D341Med (cell line): ENCODE results near the gene FNDC7.
"Not testable (repeated sequence)": the region's sequence is repeated elsewhere in the genome, so short reads cannot be mapped to it uniquely, and the experiment has no call there.

Experiments
- DNase-seq: peaks from one replicate; pipeline ENCODE4 v3.0.0; 2012; ENCODE audit warnings: low spot score

The FNDC7 gene

DNA sequence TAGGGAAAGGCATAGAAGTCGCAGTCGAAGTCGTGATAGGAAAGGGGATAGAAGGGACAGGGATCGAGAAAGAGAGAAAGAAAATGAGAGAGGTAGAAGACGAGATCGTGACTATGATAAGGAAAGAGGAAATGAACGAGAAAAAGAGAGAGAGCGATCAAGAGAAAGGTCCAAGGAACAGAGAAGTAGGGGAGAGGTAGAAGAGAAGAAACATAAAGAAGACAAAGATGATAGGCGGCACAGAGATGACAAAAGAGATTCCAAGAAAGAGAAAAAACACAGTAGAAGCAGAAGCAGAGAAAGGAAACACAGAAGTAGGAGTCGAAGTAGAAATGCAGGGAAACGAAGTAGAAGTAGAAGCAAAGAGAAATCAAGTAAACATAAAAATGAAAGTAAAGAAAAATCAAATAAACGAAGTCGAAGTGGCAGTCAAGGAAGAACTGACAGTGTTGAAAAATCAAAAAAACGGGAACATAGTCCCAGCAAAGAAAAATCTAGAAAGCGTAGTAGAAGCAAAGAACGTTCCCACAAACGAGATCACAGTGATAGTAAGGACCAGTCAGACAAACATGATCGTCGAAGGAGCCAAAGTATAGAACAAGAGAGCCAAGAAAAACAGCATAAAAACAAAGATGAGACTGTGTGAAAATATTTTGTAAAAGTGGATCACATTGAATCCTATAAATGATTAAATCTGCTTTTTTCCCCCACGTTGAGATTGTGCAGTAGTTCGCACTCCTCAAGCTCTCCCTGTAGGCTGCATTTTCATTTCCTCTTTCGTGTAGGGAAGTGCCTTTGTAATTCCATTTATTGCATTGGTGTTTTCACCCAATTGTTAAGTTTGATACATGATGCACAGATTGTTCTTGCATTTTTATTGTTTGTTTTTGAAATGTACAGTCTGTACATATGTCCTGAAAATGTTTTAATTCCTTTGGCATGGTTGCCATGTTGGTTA lies 13.1 kb upstream of the FNDC7 start:
- DNase-seq: no peak

DNA sequence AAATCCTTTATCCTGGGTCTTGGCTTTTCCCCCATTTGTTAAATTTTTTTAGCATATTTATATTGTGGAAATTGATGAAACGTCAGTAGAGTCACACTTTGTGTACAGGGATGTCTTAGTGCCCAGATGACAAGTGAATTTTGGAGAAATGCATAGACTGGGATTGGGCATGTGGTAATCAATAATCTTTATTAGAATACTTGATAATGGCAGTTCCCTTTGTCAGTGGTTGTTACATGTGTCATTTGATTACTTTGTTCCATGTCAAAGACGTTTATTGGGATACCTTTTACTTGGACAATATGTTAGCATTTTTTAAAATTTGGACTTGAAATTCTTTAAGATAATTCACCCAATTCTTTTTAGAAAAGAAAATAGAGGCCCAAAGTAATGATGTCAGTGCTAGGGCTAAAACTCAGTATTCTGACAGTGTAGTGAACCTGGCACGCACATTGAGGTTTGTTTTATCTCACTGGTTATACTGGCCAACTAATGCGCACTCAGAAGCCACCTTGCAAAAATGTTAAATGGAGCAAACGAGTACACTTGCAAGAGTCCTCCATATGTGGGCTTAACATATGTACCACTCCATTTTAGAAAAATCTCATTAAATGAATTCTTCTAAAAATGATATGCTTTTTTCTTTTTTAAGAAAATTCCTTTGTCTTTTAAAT lies 11.4 kb upstream of the FNDC7 start:
- no peak for DNase-seq

DNA sequence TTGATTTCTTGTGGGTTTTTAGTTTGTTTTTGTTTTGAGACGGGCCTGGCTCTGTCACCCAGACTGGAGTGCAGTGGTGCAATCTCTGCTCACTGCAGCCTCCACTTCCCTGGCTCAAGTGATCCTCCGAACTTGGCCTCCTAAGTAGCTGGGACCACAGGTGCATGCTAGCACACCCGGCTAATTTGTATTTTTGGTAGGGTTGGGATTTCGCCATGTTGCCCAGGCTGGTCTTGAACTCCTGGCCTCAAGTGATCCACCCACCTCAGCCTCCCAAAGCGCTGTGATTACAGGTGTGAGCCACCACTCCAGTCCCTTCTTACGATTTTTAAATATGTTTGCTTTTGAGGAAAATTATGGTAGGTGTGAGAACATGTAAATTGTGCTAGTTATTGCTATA lies 10.6 kb upstream of the FNDC7 start:
- not testable (repeated sequence) for DNase-seq

DNA sequence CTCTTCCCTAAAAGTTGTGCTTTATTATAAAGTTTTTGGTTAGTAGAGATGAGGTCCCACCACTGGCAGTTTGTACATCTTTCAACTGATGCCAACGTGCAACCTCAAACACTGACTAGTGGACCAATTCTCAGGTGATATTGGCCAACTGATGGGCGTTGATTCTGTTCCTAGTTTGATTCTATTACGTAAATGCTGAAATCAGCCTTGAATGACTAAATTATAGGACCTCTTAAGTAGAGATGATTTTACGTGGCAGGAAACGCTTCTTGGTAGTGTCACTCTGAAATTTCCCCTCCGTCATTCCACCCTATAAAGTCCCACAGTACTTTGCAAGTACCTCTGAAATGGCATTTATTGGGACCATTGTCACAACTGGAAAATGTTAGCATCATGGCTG lies 8.8 kb upstream of the FNDC7 start:
- DNase-seq: no peak

DNA sequence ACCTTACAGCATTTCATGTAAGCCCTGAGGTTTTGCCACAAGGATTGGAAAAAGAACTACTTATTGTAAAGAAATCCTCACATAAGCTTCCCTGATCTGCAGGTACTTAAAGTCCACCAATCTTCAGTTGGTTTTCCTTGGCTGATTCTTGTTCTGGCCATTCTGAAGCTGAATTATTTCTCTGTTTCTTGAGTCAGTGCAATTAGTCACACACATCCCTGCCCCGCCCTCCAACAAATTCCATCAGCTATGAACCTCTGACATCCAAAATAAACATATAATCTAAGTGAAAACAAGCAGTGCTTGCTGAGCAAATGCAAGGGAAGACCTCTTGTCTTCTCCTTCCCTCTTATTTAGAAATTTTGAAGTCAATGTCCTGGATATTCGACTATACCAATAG lies 8.2 kb upstream of the FNDC7 start:
- no peak for DNase-seq

DNA sequence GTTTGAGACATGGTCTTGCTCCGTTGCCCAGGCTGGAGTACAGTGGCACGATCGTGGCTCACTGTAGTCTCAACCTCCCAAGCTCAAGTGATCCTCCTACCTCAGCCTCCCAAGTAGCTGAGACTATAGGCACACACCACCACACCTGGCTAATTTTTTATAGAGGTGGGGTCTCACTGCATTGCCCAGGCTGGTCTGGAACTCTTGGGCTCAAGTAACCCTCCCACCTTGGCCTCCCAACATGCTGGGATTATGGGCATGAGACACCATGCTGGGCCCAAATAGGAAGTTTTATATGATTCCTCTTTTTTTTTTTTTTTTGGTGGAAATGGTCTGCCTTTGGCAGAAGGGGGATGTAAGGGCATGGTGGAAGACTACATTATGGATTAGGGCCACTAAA lies 6.1 kb upstream of the FNDC7 start:
- DNase-seq: no peak

DNA sequence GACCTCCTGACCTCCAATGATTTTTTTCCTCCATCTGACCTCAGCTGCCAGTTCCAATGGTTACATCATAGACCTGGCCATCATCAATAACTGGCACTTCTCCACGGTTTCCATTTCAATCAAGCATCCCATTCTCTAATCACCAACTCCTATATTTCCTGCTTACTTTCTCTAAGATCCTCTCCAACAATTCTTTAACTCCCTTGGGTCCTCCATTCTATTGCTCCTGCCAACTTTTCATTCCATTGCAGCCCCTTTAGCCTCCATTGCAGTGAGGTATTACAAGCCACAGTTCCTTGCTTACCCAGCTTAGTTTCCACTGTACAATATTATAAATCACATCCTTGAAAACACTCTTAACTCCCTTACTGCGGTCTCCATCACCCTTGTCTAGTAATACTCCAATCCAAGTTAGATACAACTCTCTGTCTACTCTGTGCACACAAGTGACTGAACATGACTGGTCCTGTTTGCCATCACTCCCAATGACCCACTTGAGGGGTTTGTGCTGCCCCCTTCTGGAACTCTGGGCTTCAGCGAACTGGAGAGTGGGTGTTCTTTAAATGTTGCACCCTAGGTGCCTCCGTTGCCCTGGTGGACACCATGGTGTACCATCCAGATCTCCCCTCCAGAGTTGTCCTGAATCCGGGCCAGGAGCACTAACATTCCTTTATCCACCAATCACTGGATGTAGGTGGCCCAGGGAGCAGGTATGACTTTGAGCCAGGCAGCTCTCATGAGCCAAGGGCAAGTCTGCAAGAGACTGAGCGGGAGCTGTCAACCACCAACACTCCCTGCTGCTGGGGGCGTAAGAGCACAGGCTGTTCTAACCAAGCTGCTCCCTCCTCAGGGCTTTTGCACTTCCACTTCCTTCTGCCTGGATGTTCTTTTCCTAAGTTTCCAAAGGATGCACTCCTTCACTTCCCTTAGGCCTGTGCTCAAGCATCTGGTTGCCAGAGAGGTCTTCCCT lies 3.7 kb upstream of the FNDC7 start:
- DNase-seq: peak; percentile 29

DNA sequence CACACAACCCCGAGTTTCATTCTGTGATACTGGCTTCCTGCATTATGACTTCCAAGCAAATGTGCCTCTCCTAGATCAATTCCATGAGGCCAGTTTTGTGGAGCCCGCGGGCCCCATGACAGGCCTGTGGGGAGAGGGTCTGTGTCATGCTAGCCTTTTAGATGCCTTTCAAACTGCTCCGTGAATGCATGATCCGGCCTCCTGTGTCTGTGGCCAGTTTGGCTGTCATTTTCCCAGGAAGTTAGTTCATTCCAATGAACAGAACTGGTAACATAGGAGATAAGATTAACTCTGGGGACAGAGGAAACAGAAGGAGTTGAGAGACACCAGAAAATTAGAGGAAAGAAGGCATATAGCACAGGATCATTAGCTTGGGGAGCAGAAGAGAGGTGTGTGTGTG lies 3.2 kb downstream of the FNDC7 start:
- no peak for DNase-seq

DNA sequence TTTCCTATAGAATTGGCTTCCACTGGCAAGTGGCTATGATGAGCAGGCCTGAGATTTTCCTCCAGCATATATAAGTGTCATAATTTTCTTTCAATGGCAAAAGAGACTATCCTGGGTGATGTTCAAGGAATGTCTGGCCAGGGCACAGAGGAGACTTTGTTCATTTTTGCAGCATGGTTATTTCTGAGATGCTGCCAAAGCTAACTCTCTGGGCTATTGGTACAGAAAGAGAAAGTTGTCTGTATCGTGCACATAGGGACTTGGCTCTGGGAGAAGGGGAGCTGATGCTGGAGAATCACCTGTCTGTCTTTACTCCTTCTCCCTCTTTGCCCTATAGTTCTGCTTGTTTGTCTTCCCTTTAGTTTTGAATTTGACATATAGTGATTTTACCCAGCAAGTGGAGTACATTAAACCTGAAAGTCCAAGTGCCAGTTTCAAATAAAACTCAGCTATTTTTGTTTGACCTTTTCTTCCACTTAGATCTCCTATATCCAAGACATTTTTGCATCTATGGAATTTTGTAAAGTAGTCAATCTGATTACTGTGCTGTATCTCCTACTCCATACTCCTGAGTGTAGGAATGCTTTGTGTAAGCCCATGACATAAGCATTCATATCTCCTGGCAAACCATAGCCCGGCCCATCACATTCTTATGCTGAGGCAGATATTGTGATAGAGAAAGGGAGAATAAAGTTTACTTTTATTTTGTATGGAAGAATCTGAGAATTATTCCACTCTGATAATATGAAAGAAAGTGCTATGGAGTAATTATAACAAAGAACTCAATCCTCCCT lies 3.9 kb downstream of the FNDC7 start:
- no peak for DNase-seq

DNA sequence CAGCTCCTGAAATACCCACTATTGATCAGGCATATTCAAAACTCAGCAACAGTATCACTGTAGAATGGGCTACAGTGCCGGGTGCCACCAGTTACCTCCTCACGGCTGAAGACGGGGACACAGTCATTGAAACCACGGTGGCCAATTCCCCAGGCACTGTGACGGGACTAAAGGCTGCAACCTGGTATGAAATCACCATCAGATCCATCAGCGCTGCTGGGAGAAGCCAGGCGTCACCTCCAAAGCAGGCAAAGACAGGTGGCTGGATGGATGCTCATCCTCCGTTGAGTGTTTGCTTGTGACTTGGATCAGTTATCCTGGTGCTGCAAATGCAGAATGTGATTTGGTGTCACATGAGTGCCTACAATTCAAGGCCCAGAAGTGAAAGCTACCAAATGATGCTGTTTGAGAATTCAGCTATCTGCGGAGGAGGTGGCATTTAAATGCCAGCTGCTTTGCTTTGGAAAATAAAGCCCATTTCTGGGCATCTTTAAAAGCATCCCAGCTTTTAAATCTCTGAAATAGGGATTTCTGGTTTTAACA lies 5.1 kb downstream of the FNDC7 start:
- no peak for DNase-seq

DNA sequence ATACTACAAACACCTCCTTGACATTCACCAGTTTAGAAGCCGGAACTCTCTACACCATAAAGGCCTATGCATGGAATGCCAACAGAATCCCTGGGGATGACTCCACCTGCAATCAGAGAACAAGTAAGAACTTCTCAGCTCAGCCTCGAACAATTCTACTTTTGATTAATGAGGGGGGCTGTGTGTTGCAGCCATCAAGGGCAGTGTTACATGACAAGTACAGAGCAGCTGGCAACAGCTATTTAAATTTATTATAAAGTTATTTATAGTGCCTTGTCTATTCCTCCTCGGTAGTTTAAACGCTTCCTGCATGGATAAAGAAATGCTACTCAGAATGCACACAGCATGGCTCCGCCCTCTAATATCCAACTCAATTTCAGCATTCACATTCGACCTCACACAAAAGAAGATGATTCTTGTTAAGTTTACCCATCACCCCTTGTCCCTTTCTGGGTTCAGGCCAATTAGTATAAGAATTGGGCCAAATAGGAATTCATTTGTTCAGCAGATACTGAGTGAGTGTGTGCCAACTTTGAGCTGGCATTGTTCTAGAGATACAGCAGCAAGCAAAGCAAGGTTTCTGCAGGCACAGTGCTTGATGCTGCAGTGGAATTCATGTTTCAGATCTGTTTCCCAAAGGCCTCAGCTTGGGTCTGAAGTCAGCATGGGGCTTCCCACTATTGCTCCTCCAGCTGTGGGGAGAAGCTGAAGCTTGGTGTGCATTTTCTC lies 6.4 kb downstream of the FNDC7 start:
- no peak for DNase-seq

DNA sequence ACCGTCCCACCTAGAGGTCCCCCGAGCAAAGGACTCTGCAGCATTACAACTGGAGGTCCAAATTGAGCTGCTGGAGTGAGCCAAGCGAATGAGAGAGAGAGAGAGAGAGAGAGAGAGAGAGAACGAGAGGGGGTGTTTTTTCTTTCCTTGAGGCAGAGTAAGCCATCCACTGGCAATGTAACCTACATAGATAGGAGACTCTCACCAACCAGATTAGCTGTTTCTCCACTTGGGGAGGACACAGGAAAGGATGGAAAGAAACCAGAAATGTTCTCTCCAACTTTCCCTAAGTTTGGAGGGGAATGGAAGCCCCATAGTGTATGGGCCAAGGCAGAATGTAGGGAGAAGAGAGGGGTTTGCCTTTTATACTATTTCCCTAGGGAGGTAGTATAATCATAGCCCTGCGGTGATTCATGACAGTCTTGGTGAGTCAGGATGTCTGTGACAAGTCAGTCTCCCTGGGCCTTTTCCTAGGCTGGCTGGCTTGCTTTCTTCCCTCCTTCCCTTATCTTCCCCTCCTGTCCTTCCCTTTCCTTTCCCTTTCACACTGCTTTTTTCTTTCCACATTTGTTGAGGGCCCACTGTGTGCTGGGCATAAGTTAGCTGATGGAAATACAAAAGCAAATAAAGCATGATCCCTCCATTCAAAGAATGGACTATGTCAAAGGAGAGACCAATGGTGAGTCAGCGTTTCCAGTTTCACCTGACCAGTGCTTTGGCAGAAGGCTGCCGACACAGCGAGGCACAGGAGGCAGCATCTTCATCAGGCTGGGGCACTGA lies 7.1 kb downstream of the FNDC7 start:
- no peak for DNase-seq

DNA sequence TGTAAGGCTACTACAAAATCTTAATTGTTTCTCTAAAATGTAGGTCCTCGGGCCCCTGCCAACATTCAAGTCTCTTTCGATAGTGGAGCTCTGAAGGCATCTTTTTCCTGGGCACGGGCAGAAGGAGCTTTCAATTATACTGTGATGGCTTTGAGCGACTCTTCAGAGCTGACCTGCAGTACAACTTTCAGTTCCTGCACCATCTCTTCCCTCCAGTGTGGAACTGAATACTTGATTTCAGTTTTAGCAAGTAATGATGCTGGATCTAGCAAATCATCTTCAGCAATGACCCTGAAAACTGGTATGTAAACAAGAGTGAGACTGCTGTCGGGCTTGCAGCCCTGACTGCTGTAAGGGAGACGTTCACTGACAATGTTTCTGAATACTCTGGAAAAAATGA lies 9.6 kb downstream of the FNDC7 start:
- no peak for DNase-seq

DNA sequence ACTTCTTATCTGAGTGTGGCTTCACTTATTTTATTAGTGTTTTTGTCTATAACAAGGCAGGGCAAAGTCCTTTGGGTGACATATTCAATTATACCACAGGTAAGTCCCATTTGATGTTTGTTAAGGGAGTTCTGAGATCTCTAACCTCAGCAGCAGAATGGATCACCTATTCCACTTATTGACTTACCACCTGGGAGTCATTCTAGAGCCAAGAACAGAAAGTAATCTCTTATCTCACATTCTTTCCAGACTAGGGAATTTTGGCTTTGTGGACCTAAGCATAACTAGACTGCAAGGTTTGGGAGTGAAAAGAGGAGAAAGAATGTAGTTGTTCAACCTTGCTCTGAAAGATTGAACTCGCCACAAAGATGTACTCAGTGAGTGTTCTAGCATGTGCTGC lies 13.2 kb downstream of the FNDC7 start:
- DNase-seq: no peak

DNA sequence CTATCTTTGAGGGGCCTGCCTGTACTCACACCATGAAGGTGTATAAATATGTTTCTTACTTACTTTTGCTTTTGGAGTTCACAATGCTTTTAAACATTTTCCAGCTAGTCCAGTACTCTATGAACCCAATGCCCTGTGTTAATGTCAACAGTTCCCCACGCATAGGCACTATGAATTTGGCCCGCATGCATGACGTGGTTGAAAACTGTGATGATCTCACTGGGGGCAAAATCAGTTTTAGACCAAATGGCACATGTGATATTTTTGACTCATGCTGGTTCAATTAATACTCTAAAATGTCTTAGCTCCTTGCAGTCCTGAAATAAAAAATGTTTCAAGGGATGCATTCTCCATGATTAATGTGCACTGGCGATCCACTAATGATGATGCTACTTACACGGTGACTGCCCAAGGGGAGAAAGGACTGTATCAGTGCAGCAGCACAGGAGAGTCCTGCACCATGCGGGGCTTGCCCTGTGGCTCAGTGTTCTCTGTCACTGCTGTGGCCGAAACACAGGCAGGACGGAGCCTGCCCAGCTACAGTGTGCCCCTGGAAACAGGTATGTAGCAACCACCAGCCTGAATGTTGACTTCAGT lies 15.7 kb downstream of the FNDC7 start:
- DNase-seq: no peak

DNA sequence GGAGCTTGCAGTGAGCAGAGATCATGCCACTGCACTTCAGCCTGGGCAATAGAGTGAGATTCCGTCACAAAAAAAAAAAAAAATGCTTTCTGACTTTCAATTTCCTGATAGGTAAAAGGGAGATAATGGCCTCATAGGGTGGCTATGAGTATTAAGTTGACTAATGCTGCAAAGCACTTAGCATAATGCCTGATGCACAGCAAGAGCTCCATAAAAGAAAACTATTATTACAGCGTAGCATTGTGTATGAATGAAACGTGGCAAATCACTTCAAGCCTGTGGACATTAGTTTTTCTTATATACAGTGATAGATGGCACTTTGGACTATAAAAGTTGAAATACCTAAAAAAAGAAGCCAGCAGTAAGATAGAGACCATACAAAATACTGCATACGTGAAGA lies 16.8 kb downstream of the FNDC7 start:
- no peak for DNase-seq

DNA sequence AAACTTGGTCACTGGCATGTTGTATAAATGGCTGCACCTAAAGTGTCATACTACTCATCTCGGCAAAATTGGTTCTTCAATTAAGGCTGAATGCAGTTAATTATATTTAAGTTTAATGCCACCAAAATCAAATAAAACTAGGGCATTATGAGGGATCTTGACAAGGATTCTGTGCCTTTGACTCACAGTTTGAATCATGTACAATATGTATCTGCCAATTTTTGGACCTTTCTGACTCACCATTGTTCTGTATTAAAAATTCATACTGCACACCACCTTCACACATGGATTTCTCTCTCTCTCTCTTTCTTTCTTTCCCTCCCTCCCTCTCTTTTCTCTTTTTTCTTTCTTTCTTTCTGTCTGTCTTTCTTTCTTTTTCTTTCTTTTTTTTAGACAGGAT lies 19.7 kb downstream of the FNDC7 start:
- DNase-seq: no peak

DNA sequence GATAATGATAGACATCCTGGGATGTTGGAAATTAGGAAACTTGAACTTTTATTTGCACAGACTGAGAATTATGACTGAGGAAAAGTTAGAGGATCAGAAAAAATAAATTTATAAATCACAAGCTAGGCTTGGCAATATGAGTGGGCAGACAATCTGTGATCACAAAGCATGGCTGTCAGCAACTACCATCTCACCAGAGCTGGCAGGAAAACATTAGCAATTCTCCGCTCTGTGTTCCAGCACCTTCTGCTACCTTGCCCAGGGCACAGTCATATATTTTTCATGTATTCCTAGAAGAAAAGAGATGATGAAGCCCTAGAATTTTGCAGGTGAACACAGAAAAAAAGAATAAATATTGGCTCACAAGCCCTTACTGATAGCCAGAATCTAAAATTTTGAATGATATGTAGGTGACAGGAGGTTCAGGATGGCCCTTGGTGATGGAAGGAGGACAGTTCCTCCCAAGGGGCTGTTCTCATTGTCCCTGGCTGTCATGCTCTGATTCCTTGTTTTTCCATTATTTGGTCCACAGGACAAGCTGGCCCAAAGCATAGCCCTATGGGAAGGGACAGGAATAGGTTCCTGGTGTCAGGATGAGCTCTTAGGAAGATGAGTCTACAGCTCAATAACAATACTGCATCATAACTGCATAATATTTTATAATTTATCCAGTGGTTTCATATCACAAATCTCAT lies 21.6 kb downstream of the FNDC7 start:
- DNase-seq: no peak

DNA sequence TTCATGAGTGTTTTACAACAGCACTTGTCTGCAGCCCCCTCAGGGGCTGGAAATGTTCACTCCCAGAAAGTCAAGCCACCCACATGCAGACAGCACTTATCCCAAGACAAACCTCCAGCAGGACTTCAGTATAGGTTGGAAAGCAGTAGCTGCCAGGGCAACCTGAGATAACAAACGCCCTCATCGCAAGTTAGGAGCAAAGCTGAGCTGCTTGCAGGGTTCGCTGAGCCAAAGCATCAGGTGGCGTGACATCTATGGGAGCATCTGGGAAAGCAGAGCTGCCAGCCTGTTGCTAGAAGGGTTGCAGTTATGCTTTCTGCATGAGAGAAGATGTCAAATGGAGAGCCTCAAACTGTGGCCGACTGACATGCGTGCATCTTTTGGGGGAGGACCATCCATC lies 29.5 kb downstream of the FNDC7 start:
- DNase-seq: no peak
